Fibroblast of skin of right biceps (primary cell): Measurements from ENCODE around the gene SPON2.

Experiments
- DNase-seq: peaks from one replicate; pipeline ENCODE4 v3.0.0-alpha.2; 2013

The SPON2 gene

DNA sequence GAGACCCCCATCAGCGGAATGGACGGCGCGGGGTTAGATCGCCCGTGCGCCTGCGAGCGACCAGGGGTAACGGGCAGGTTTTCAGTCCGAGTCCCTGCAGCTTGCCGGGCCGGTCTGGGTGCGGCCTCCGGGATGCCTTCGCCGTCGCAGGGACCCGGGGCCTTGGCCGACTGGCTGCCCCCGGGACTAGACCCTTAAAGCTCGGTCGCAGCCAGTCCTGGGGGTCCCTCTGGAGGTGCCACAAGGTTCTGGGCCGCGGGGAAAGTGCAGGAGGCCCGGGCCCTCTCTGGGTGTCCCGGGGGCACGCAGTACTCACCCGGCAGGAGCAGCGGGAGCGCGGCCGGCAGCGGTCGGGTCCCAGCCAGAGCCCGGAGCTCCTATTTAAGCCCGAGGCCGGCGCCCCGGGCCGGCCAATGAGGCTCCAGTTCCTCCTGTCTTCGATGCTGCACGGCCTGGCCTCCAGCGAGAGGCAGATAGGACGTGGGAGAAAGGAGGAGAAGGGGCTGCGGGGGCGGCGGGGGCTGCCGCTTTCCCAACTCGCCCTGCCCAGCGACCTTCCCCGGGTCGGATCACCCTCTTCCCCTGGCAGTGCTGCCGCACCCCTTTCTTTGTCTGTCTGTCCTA lies at the start of gene SPON2:
Gene SPON2 (minus strand): TSS at position 356 of the 624 bp plus-strand sequence.
- DNase-seq: no peak

DNA sequence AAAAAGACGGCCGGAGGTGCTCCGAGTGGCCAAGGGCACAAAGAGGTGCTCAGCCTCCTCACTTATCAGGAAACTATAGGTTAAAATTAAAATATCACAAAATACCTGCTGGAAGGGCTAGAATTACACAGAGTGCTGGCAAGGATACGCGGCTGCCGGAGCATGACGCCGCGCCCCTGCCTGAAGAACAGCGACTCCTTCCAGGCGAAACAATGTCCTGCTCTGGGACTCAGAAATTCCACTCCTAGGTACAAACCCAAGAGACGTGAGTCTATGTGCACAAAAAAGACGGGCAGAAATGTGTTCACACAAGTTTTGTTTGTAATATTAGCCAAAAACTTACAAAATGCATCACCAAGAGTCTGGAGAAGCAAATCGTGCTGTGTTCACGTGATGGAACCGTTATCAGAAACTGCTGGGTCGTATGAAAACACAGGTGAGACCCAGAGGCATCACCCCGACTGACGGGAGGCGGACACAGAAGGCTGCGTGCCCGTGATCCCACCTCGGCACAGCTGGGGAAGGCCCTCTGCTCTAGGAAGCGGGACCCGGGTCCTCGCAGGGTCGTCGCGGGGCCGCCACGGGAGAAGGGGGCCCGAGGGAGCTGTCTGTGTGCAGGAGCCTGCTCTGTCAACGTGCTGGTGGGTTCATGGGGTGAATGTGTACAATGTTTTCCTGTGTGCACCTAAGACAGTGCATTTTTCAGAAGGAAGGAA lies 48.9 kb upstream of the SPON2 start:
- DNase-seq: no peak

DNA sequence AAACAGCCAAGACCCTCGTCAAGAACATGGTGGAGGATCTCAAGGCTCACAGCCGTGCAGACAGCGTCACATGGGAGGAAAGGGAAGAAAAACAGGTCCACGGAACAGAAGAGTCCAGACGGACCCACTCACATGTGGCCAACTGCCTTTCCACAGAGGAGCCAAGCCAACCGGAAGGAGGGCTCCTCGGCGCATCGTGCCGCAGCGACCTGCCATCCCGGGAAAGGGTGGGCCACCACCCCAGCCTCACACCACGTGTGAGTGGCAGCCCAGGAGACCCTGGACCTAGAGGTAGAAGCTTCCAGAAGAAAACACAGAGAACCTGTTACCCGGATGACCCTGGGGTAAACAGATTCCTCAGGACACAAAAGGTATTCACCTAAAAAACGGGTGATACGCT lies 48.2 kb upstream of the SPON2 start:
- no peak for DNase-seq

DNA sequence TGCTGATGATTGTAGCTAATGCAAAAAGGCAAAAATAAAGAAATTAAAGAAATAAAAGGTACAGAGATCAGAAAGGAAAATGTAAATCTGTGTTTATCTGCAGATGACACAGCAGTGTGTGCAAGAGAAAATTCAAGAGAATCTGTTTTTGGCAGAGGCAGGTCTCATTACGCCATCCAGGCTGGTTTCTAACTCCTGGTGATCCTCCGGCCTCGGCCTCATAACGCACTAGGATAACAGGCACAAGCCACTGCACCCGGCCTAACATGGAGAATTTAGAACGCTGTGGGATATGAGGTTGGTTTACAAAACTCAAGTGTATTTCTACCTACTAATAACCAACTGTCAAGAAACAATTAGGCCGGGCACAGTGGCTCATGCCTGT lies 47.2 kb upstream of the SPON2 start:
- DNase-seq: no peak

DNA sequence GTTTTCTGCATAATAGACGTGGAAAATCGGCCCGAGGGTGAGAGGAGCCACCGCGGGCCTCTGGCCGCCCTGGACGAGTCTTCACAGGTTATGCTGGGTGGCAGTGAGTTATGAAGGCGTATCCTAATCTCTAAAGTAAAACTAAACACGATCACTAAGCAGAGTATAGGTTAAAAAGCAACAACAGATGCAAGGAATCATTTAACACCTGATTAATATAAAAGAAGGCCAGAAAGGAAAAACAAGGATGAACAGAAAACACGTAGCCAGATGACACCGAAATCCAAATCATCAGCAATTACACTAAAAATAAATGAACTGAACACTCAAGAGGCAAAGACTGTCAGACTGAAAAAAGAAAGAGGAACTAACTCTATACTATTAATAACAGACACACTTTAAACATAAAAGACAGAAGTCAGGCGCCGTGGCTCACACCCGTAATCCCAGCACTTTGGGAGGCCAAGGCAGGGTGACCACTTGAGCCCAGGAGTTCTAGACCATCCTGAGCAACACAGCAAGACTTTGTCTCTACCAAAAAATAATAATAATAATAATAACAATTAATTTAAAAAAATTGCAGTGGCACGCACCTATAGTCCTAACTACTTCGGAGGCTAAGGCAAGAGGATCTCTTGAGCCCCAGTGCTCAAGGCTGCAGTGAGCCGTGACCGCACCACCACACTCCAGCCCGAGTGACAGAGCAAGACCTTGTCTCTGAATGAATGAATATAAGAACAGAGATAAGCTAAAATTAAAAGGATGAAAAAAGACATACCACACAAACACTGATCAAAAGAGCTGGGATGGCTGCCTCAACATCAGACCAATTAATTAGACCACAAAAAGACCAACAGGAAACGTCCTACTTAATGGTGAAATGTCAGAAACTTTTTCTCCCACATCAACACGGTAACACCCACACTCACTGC lies 46.5 kb upstream of the SPON2 start:
- DNase-seq: no peak

DNA sequence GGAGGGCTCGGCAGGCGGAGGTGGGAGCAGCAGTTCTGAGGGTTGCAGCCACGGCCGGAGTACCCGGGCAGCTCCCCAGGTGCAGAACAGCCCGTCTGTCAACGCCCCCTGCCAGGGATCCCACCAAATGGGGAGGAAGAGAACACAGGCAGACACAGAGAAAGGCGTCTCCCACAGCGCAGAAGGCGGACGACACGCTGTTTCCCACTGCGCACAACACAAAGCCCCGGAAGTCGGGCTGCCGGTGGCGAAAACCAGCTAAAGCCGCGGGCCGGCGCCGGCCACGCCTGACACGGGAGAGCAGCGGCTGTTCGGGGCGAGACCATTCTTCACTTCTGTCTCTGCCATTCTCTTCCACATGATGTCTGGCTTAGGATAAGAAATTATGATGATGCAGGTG lies 45.0 kb upstream of the SPON2 start:
- no peak for DNase-seq

DNA sequence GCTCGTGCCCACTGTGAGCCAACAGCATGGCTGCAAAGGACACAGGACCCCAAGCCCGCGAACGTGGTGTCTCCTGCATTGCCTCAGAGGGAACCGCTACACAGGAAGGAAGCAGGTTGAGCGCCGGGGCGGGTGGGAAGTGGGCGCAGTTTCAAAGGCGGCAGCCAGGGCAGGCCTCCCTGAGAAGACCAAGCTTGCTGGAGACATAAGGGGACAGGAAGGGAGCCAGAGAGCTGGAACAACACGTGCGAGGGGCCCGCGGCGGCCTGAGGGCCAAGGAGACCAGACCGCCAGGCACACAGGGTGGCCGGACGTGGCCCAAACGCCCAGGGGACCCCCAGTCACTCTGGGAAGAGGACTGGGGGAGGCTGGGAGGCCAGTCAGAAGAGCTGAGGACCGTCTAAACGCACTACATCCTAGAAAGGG lies 44.5 kb upstream of the SPON2 start:
- no peak for DNase-seq

DNA sequence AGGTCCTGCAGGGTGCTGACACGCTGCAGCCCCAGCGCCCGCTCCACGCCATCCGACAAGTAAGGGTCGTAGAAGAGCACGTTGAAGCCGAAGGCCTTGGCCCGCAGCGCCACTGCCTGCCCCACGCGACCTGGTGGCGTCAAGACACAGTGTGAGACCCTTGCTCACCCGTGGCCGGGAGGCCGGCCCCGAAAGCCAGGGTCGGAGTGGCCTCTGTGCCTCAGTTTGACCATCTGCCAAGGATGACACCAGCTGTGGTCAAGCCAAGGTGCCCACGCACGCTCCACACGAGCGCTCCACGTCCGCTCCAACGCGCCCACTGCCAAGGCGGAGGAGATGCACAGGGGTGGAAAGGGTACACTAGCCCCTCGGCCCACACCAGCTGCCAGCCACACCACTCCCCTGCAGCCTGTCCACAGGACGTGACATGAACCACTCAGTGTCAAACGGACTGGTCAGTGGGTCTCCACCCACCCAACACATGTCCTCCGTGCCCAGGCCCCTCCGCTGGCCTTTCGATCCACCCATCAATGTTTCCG lies 43.8 kb upstream of the SPON2 start:
- DNase-seq: no peak

DNA sequence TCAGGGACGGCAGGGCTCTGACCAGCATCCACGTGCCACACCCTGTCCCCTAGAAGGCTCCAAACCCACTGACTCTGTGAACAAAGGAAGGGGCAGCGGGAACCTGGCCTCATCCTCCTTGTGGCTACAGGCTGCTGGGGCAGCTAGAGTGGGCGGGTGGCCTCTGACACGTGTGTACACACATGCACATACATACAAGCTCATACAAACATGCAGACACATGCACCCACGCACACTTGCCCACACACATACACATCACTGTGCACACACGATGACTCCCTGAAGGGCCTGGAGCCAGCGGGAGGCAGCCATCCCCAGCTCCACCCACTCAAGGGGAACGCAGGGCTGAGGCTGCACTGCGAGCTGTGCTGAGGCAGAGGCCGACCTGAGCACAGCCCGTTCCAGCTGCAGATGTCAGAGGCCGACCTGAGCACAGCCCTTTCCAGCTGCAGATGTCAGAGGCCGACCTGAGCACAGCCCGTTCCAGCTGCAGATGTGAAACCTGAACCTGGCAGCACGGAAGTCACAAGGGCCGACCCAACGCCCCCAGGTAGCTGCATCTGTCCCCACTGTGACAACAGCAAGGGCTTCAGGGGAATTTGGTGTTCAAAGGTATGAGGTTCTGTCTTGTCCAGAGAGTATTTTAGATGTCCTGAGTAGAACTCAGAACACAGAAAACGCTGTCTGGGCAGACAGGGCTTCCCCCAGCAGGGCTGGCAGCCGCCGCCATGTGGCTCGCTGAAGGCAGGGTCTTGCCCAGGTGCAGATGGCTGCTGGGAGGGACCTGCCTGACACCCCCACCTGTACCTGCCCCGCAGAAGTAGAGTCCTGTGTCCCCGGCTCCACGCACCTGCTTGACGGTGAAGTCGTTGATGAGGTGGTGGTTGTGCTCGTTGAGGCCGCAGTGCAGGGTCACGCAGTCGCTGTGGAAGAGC lies 43.0 kb upstream of the SPON2 start:
- DNase-seq: no peak

DNA sequence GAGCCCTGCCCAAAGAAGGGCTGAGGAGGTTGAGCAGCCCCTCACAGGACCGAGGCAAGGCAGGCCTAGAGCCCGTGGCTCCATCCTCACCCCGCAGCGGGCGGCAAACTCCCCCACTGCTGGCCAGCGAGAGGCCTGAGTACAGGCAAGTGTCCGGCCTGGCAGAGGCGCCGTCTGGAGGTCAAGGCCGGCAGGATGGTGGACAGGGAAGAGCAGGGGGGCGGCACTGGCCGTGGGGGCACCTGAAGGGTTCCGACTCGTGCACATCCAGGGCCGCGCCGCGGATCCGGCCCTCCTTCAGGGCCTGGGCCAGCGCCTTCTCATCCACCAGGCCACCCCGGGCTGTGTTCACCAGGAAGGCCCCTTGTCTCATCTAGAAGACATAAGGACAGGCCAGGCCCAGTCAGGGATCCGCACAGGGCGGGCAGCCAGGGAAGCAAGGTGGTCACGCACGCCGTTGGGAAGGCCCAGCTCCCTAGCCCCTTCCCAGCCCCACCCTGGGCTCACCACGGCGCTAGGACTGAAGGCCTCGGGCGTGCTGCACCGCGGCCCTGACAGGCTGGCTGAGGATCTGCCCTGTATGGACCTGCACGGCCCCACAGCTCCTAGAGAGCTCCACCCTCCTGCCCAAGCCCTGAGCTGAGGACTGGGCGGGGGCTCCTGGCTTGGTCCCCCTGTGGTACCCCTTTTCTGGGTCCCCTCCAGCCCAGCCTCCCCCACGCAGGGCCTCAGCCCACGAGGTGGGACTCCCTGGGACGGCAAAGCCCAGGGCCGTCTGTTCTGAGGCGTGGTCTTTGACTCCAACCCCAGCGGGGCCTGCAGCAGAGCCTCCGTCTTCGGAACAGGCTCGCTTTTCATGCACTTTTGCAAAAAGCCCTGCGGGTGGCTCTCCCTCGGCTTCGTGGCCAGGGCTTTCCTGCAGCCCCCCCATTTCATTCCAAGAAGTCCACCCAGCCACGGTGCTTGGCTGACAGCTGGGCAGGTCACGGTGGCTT lies 42.0 kb upstream of the SPON2 start:
- no peak for DNase-seq

DNA sequence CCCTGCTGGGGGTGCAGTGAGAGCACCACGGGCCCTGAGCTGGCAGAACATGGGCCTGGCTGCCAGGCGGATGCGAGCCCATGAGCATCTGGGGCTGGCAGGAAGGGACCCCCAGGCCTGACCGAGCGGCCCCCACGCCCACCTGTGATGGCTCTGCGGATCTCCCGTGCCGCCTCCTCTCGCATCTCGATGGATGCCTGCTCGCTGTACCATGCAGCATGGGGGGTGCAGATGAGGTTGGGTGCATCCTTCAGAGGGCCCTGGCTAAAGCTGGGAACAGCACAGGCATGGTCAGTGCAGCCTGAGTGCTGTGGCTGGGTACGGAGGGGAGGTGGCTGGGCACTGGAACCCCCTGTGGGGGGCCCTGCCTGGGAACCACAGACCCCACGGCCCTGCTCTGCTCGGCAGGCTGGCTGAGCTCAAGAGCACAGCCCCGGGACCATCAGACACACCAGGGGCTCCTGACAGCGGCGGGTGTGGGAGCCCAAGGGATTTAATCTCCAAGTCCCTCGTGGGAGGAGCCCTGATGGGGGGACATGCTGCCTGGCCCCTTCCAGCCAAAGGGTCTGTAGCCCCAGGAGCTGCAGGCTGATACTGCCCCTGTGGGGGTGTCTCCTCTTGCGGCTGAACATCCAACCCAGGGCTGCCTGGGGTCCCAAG lies 41.1 kb upstream of the SPON2 start:
- no peak for DNase-seq

DNA sequence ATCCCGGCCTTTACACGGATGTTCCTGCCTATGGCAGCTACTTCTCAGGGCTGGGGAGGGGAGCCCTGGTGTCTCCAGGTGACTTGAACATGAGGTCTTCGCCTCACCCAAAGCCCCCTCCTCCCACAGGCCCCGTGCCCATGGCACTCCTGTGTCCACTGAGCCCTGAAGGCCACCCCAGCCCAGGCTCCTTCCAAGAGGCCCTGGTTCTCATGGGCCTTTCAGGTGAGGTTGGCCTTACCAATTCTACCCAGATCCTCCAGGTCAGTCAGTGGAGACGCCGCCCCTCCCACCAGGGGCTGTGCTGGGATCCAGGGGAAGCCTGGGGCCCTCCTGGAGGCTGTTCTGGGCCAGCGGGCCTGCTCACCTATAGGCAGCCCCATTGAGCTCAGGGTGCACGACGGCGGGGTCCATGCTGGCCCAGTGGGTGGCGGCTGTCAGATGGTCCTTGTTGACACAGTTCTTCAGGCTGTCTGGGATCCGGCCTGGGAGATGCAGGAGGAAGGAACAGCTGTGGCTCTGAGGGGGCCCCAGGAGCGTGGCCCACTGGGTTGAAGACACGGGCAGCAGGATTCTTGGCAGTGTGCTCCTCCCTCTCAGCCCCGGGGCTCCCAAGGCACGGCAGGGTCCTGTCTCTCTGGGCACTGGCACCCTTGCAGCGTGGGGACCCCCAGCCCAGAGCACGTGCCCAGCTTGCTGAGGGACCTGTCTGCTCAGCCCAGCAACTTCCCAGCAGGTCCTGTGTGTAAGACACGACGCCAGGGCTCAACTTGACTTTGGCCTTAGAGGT lies 40.4 kb upstream of the SPON2 start:
- no peak for DNase-seq

DNA sequence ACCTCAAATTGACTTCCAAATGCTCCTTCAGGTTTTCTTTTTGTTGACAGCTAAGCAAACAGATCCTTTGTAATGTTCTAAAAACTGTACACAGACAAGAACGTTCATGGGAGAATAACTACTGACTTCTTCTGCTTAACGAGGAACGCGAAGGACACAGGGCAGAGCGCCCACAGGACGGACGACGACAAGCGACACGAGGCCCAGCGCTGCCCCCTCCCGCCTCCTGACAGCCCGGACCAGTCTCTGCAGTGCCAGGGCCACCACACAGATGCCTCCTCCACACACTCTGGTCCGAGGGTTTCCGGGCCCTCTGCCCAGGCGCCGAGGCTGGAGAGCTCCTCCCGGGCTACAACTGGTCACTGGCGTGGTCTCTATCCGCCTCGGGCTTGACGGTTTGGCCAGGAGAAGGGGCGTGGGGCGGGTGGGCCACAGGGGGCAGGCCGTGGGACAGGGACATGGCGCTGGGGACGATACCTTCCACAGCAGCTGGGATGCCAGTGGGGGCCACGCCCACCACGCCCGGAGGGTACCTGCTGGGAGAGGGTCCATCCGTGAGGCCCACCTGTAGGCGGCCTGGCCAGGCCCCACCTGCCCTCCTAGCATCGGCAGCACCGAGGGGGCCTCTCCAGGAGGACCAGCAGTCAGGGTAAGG lies 39.6 kb upstream of the SPON2 start:
- no peak for DNase-seq

DNA sequence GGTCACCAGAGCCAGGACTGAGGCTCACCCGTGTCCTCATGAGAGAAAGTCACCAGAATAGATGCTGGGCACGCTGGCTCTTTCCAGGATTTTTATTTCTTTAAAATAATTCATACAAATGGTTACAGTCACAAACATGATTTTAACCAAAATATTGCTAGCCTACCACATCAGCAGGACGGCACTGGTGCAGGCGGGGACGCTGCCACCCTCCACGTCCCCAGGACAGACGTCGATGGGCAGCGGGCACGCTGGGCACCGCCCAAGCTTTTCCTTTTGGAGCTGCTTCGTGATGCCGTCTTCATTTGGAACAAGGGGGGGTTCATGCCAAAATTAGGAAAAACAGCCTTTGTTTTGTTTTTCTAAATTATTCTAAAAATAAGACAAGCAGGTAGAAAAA lies 39.0 kb upstream of the SPON2 start:
- DNase-seq: no peak

DNA sequence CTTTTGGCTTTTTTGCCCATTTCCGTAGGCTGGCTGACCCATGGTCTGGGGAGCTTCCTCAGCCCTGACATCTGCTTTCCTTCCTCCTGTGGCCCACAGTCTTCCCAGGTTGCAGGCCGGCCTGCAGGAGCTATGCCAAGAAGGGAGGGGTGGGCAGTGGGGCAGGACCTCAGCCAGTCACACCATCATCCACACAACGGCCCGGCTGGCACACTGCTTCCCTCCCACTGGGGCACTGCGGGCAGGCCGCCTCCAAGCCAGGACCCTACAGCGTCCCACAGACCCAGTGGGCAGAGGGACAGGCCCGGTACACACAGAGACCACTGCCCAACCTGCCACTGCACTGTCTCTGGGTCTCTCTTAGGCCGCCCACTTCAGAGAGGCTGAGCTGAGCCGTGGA lies 38.6 kb upstream of the SPON2 start:
- DNase-seq: no peak

DNA sequence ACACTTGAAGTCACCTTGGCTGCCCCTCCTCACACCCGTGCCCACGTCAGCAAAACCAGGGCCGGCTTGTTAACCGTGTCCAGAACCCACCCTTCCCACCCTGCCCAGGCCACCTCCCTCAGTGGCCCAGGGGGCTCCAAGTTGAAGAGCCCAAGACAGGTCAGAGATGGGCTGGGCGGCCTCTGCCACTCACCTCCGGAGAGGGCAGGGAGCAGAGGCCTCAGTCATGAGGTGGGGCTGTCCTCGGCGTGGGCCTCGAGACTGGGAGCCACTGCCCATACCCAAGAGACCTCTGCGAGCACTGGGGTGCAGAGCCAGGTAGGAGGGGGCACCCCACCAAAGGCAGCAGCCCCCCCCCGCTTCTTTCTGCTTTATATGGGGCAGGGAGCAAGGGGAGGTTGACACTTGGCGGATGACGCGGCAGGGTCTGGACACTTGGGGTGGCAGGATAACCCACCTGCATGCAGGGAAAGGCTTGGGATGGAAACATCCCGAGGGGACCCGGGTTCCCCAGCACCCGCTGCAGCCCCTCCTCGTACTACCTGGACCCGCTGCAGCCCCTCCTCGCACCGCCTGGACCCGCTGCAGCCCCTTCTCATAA lies 38.0 kb upstream of the SPON2 start:
- DNase-seq: no peak

DNA sequence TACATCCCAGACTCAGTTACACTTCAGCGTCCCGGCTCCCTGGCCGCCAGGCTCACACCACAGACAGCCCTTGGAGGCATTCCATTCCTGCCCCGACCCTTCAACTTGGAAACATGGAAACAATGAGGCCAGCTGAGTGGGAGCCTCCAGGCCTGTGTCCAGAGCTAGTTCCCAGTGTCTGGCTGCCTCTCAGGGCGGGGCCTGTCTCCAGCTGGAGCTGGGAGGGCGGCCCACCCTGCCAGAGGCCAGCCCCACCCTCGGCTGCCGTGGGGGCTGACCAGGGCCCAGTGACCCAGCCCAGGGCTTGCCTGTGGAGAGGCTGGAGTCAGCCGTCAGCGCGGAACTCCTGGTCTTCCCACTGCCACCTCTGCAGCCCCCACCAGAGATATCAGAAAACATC lies 37.4 kb upstream of the SPON2 start:
- peak; percentile 45 for DNase-seq

DNA sequence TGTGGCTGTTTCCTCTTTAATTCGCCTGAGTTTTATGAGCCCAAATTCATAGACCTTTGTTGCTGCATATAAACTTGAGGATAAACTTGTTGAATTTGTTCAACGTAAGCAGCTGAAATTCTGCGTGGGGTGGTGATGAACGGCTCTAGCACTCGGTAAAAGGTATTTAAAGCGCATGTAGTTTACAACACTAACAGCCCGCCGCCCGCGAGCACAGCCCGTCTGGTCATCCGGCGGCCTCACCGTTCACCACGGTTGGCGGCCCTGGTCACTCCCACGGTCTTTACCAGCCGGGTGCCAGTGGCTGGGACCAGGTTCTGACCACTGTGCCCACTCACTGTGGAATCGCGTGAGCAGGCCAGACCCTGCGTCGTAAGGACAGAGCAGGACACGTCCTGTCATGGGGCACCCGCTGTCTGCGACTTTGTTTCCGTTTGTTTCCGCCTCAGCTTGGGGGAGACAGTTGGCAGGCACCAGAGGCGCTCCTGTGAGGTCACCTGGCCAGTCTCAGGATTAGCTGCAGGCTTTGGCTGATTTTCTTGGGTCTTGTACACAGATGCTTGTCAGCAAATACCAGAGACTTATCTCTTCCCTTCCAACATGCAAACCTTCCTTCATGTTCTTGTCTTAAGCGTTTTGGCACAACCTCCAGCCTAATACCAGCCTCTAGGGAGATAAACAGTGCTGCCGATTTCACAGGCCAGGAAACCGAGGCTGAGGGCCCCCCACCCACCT lies 36.8 kb upstream of the SPON2 start:
- DNase-seq: no peak
